Stimulated activated CD4-positive, alpha-beta T cell treated with anti-CD3 and anti-CD28 coated beads, Interleukin-4, amount 100 ng/mL, for 4 hours (primary cell): ENCODE results near the gene GNAQ.
"Not testable (repeated sequence)": the region's sequence is repeated elsewhere in the genome, so short reads cannot be mapped to it uniquely, and the experiment has no call there.

Source experiments
- DNase-seq, 2 experiments: peaks; one replicate each; pipeline ENCODE4 v3.0.0-alpha.2; 2020

The GNAQ gene

GRCh38 chr9:77865385-77866047 is 166.1 kb downstream of the GNAQ start:
- no peak for DNase-seq

GRCh38 chr9:77864211-77864889 is 167.3 kb downstream of the GNAQ start:
- DNase-seq, result no peak

- DNase-seq, result not testable (repeated sequence)
Measured at GRCh38 chr9:77863638-77864037, 168.0 kb downstream of the GNAQ start.

GRCh38 chr9:77860953-77861352 is 170.7 kb downstream of the GNAQ start:
- DNase-seq, result not testable (repeated sequence)

GRCh38 chr9:77857513-77858259 is 173.9 kb downstream of the GNAQ start:
- DNase-seq, result no peak

GRCh38 chr9:77856615-77857014 is 175.0 kb downstream of the GNAQ start:
- no peak for DNase-seq

GRCh38 chr9:77854916-77855311 is 176.7 kb downstream of the GNAQ start:
- no peak for DNase-seq

GRCh38 chr9:77854258-77854915 is 177.2 kb downstream of the GNAQ start:
- no peak for DNase-seq

- no peak for DNase-seq
Measured at GRCh38 chr9:77853716-77854115, 177.9 kb downstream of the GNAQ start.

- DNase-seq, result no peak
Measured at GRCh38 chr9:77851882-77852595, 179.6 kb downstream of the GNAQ start.

GRCh38 chr9:77848897-77849296 is 182.7 kb downstream of the GNAQ start:
- no peak for DNase-seq

- no peak for DNase-seq
Measured at GRCh38 chr9:77848404-77848803, 183.2 kb downstream of the GNAQ start.

- no peak for DNase-seq
Measured at GRCh38 chr9:77847626-77848025, 184.0 kb downstream of the GNAQ start.

- DNase-seq, result no peak
Measured at GRCh38 chr9:77847059-77847499, 184.5 kb downstream of the GNAQ start.

GRCh38 chr9:77844415-77844814 is 187.2 kb downstream of the GNAQ start:
- DNase-seq, result no peak

- DNase-seq, result no peak
Measured at GRCh38 chr9:77843871-77844155, 187.8 kb downstream of the GNAQ start.

GRCh38 chr9:77843076-77843870 is 188.3 kb downstream of the GNAQ start:
- no peak for DNase-seq

- no peak for DNase-seq
Measured at GRCh38 chr9:77841739-77842386, 189.7 kb downstream of the GNAQ start.

GRCh38 chr9:77839459-77840140 is 192.0 kb downstream of the GNAQ start:
- DNase-seq, result no peak

- DNase-seq, result no peak
Measured at GRCh38 chr9:77838986-77839385, 192.6 kb downstream of the GNAQ start.
